ENCODE data around the gene SORCS2.

Gene SORCS2

DNA sequence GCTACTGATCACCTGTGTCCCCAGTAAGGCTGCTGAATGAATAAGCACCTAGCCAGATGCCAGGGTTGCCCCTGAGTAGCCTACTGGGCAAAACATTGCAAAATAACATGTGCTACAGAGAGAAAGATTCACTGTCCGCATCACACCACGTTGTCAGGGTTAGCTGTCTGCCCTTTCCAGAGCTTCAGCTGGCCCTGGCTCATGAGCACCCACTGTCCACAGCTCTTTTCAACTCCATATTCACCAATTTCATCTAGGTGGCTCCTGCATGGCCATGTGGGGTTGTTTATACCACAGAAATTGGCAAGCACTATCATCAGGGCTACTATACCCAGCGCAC is 470.1 kb downstream of the SORCS2 start:
- no peak for DNase-seq

- no peak for DNase-seq
Observed at GRCh38 chr4:7663075-7663541, 470.8 kb downstream of the SORCS2 start.

DNA sequence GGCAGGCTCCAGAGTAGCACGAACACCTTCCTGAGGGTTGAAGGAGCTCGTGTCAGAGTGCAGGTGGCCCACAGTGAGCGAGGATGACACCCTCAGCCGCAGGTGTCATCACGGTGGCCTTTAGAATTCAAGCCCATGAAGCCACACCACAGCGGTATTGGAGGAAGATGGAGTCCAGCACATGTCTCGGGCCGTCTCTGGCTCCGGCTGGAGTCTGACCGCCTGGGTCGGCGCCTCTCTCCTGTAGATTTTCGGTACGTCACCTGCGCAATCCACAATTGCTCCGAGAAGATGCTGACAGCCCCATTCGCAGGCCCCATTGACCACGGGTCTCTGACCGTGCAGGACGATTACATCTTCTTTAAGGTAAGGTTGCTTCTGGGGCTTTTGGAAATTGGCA is 471.8 kb downstream of the SORCS2 start:
- DNase-seq: no peak

DNA sequence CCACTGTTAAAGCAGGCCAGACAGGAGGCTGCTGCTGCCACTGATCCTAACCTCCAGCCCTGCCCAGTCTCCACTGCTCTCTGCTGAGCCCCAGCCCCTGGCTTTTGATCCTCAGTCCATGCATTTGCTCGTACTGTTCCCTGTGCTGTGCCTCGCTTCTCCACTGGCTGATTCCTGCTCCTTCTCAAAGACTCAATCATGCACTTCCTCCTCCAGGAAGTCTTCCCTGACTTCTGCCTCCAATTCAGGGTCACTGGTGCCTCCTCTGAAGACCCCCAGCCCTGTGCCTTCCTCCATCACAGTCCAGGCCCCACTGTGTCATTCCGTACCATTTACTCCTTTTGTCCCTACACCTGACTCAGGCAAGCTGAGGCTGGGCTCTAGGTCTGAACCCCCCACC is 473.0 kb downstream of the SORCS2 start:
- no peak for DNase-seq

GRCh38 chr4:7666011-7666410 is 473.7 kb downstream of the SORCS2 start:
- DNase-seq: no peak

DNA sequence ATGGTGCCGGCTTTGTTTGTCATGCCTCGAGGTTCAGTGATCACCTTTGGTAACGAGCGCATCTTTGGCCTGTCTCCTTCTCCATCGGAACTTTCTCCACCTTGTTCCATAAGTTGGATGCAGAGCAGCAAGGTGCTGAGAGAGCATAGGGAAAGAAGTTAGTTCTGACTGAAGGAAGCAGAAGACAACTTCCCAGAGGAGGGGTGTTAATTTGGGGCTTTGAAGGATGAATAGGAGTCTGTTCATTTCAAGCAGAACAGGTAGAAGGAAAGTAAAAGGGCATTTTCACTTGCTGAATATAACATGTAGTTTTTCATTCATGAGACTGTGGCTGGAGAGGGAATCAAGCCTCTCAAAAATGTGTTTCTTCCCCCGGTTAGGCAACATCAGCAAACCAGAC is 474.4 kb downstream of the SORCS2 start:
- DNase-seq: no peak

GRCh38 chr4:7668271-7668670 is 475.9 kb downstream of the SORCS2 start:
- DNase-seq: no peak

DNA sequence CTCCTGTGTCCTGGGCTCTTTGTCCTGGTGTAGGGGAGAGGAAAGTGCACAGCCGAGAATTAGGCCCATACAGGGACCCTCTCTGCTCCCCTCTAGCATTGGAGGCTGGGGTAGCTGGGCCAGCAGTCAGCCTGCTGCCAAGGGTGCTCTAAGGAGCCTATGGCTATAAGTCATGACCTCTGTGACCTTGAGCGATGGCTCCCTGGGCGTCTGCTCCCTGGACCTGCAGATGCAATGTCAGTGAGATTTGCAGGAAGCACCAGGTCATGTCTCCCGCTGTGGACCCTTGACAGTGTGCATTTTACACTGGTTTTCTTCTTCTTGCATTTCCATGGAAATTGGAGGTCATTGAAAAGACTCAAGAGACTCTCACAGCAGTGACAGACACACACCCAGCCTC is 476.5 kb downstream of the SORCS2 start:
- no peak for DNase-seq

- no peak for DNase-seq
Observed at GRCh38 chr4:7672601-7673000, 480.3 kb downstream of the SORCS2 start.

- DNase-seq: no peak
Observed at GRCh38 chr4:7673121-7673520, 480.8 kb downstream of the SORCS2 start.

GRCh38 chr4:7674706-7675105 is 482.4 kb downstream of the SORCS2 start:
- no peak for DNase-seq

GRCh38 chr4:7675136-7675535 is 482.8 kb downstream of the SORCS2 start:
- DNase-seq: no peak

DNA sequence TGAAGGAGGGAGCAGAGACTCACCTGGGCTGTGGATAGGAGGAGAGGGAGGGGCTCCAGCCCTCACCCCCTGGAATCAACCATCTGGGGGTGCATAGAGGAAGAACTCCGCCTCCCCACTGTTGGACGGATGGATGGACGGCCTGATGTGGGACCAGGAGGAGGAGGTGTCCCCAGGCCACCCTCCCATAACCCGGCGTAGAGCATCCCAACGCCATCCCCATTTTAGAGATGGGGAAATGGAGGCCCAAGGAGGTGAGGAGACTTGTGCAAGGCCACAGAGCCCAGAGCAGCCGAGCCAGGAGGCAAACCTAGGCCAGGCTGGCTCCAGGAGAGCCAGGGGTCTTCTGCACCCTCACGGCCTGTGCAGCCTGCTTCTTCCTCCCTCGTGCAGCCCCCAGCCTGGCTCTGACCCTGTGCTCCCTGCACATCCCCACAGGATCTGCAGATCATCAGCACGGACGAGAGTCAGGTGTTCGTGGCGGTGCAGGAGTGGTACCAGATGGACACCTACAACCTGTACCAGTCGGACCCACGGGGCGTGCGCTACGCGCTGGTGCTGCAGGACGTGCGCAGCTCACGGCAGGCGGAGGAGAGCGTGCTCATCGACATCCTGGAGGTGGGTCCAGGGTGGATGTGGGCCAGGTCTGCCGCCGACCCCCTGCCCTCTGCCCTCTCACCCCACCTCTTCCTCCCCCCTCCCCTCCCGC is 483.4 kb downstream of the SORCS2 start:
- no peak for DNase-seq

- no peak for DNase-seq
Observed at GRCh38 chr4:7676398-7676922, 484.1 kb downstream of the SORCS2 start.

DNA sequence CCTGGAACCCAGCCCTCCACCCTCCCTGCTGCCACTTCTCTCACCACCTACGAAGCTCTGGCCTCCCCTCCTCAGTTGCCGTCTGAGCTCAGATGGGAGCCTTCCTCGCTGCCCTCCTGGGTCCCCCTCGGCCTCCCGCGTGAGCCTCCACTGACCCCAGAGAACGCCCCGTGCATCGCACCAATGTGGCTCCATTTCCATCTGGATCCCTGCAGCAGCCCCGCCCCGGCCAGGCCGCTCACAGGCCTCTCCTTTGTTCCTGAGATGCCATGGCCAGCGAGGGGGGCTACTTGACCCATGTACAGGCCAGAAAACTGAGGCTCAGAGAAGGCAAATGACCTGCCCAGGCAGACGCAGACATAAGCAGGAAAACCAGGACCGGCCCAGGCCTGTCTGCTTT is 484.7 kb downstream of the SORCS2 start:
- no peak for DNase-seq

DNA sequence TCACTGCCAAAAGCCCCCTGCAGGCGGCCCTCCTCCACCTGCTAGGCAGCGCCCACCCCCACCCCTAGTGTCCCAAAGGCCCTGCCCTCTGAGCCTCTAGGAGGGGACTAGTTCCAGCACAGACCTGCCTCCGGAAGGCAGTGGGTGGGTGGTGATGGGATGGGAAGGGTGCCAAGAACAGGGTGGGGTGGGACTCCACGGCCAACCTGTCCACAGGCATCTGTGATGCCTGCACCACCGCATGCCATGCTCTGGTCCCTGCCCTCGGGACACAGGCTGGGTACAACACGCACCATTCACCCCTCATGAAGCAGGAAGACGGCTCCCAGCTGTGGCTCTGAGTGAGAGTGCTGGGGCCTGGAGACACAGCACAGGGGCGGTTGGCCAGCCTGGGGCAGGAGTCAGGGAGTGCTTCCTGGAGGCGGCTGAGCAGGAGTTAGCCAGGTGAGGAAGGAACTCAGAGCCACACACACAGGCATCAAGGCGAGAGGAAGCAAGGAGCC is 485.5 kb downstream of the SORCS2 start:
- no peak for DNase-seq

DNA sequence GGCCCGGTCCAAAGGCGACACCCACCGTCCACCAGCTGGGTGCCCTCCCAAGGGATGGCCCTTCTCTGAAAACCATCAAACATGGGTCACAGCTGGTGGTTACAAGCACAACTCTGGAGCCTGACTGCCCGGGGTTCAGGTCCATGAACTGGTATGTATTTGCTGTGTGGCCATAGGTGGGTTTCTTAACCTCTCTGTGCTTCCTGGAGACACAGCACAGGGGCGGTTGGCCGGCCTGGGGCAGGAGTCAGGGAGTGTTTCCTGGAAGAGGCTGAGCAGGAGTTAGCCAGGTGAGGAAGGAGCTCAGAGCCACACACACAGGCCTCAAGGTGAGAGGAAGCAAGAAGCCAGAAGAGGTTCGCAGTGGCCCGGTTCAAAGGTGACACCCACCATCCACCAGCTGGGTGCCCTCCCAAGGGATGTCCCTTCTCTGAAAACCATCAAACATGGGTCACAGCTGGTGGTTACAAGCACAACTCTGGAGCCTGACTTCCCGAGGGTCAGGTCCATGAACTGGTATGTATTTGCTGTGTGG is 486.0 kb downstream of the SORCS2 start:
- no peak for DNase-seq

DNA sequence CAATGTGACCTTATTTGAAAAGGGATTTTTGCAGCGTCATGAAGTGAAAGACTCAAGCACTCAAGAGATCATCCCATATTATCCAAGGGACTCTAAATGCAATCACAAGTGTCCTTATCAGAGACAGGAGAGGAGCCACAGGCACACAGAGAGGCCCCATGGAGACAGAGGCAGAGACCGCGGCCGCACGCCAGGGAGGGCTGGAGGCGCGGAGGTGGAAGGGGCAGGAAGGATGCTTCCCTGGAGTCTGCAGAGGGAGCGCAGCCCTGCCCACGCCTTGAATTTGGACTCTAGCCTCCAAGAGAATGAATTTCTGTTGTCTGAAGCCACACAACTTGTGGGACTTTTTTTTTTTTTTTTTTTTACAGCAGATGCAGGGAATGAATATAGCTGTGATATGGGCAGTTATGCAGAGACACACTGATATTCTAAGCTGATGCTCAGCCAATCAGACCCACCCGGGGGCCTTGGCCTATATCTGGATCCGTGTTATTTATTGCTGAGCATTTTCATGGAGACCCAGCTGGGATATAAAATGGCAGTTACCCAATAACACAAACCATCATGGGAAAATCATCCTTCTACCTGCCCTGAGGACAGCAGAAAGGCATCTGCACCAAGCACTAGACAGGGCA is 487.2 kb downstream of the SORCS2 start:
- no peak for DNase-seq

- DNase-seq: no peak
Observed at GRCh38 chr4:7680106-7680505, 487.8 kb downstream of the SORCS2 start.

DNA sequence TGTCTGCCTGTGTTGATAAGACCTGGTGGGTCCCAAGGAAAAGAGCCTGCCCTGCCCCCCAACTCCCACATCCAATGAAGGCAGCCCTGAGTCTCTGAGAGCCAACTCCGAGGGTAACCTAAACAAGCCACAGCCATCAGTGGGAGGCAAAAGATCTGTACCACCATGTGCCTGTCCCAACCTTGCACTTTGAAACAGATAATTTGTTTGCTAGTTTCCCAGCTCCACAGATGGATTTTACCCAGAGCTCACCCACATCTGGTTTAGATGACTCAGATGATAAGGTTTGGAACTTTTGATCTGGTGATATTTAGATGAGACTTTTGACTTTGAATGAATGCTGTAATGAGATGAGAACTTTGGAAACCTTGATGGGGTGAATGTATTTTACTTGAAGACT is 488.4 kb downstream of the SORCS2 start:
- DNase-seq: no peak

DNA sequence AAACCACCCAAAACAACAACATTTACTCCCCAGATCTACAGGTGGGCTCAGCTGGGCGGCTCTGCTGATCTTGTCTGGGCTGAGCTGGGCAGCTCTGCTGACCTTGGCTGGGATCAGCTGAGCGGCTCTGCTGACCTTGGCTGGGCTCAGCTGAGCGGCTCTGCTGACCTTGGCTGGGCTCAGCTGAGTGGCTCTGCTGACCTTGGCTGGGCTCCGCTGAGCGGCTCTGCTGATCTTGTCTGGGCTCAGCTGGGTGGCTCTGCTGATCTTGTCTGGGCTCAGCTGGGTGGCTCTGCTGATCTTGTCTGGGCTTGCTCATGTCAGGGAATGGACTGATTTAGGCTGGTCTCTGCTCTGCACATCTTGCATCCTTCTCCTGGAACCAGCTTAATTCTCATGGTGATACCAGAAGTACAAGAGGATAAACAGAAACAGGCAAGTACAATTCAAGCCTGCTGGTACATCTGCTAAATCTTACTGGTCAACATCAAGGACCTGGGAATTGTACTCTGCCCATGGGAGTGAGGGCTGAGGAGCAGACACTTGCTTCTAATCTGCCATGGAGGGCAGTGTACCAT is 490.9 kb downstream of the SORCS2 start:
- DNase-seq: no peak

DNA sequence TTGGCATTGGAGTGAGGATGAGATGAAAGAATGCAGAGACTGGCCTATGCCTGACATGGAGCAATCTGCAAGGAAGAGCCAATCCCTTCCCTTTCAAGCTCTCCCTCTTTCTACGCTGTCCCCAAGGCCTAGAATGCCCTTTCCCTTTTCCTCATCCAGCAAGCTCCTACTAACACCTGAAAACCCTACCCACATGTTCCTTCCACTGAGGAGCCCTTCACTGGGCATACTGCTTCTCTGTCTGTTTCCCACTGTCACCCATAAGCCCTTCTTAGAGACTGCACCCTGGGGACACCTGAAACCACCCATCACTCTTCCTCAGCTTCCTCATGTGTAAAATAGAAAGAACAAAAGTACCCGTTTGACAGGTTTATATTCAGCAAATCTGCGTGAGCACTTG is 492.0 kb downstream of the SORCS2 start:
- DNase-seq: no peak

- no peak for DNase-seq
Observed at GRCh38 chr4:7686070-7686870, 493.9 kb downstream of the SORCS2 start.
